Caco-2 (cell line): ENCODE measurements around the gene RNU1-1. TPM values are rescaled to one million over a fixed set of nuclear protein-coding genes. Genes with fewer than 3 reads are reported as not detected.
"Not testable (repeated sequence)": the region's sequence is repeated elsewhere in the genome, so short reads cannot be mapped to it uniquely, and the experiment has no call there.

ENCODE experiments used
- BruUV-seq: library from RNA; stranded (reverse); fragments of 400-500 nt; replicated peaks from 2 replicates; lab custom pipeline; 2021; lab: Mats Ljungman, UMichigan
- CTCF ChIA-PET: fragments of 300-600 bp; sonication (Branson Sonifier 250); formaldehyde crosslinking; loops from one replicate; lab custom pipeline; 2022; ENCODE audit warnings: antibody characterized with exemption; lab: Charles Lee
- POLR2A ChIA-PET: fragments of 300-600 bp; sonication (Branson Sonifier 250); formaldehyde crosslinking; loops from one replicate; lab custom pipeline; 2022; ENCODE audit warnings: antibody characterized with exemption; lab: Charles Lee
- DNase-seq, 2 experiments: peaks; one replicate each; pipeline versions ENCODE4 v3.0.0 to v3.0.0-alpha.2; 2020 to 2022
- H3K27me3 ChIP-seq: replicated peaks from 2 replicates; pipeline ENCODE4 v1.6.0; 2011; ENCODE audit warnings: low read length; ENCODE audit not compliant: control insufficient read depth, insufficient read depth
- H3K36me3 ChIP-seq: 2 replicates; pipeline ENCODE4 v1.5.1; 2011; ENCODE audit warnings: low read length; ENCODE audit not compliant: control insufficient read depth, insufficient read depth
- H3K4me1 ChIP-seq: fragments of 250-450 bp; sonication (Bioruptor Pico); 2 replicates; pipeline ENCODE4 v1.5.1; 2020; ENCODE audit warnings: mild to moderate bottlenecking
- H3K4me3 ChIP-seq: 2 replicates; pipeline ENCODE4 v1.5.1; 2011; ENCODE audit warnings: low read depth, mild to moderate bottlenecking, control low read depth, low read length
- H3K9me3 ChIP-seq: fragments of 250-450 bp; sonication (Bioruptor Pico); 2 replicates; pipeline ENCODE4 v1.5.1; 2020; ENCODE audit warnings: mild to moderate bottlenecking, moderate library complexity
- H3K27ac Mint-ChIP-seq: one replicate; pipeline ENCODE4 v1.8.0; 2022; ENCODE audit warnings: mixed read lengths; ENCODE audit not compliant: unreplicated experiment
- H3K27me3 Mint-ChIP-seq: one replicate; pipeline ENCODE4 v1.8.0; 2022; ENCODE audit warnings: mixed read lengths; ENCODE audit not compliant: insufficient read depth, unreplicated experiment
- H3K36me3 Mint-ChIP-seq: one replicate; pipeline ENCODE4 v1.8.0; 2022; ENCODE audit warnings: mild to moderate bottlenecking, mixed read lengths; ENCODE audit not compliant: insufficient read depth, unreplicated experiment
- H3K4me1 Mint-ChIP-seq: one replicate; pipeline ENCODE4 v1.8.0; 2022; ENCODE audit warnings: low read depth, mixed read lengths; ENCODE audit not compliant: unreplicated experiment
- H3K4me3 Mint-ChIP-seq: one replicate; pipeline ENCODE4 v1.8.0; 2022; ENCODE audit warnings: mild to moderate bottlenecking, moderate library complexity, mixed read lengths; ENCODE audit not compliant: unreplicated experiment
- H3K9me3 Mint-ChIP-seq: one replicate; pipeline ENCODE4 v1.8.0; 2022; ENCODE audit warnings: mixed read lengths; ENCODE audit not compliant: unreplicated experiment
- CTCF ChIP-seq, 2 experiments: fragments of 200-600 bp in 1 of 2; IDR thresholded peaks; 1 replicate in 1 of 2; 2 replicates in 1 of 2; pipeline versions ENCODE4 v1.5.1 to v1.8.0; 2011 to 2022; ENCODE audit warnings: antibody characterized with exemption in 1 of 2, control low read depth in 1 of 2, inconsistent platforms in 1 of 2, low read depth in 1 of 2, low read length in 1 of 2, mild to moderate bottlenecking in 1 of 2, moderate library complexity in 1 of 2; ENCODE audit not compliant: insufficient read depth in 1 of 2, severe bottlenecking in 1 of 2, unreplicated experiment in 1 of 2
- intact Hi-C: fragments of 100-400 bp; cut with micrococcal nuclease; formaldehyde crosslinking; loops from one replicate; pipeline ENCODE4 v1.10.0; 2022; ENCODE audit not compliant: unreplicated experiment
- total RNA-seq: library from RNA; stranded (reverse); gene quantifications from 2 replicates; pipeline ENCODE4 v1.2.3, GENCODE V29; 2022

Gene RNU1-1
- total RNA-seq, 1 experiment from 2014 or later, result 1,622 TPM

- Mint-ChIP-seq H3K27me3 (no peaks in the 10 kb centered on the region), H3K36me3 (no peaks in the 10 kb centered on the region), H3K9me3 (no peaks in the 10 kb centered on the region), H3K4me3 (no peak overlapping the region), H3K4me1 (no peaks in the 10 kb centered on the region), H3K27ac (no peak overlapping the region)
- CTCF ChIA-PET, result no interaction called here
- H3K27me3 ChIP-seq, result no peaks in the 10 kb centered on the region
- H3K4me3 ChIP-seq, result no peak overlapping the region
- BruUV-seq, result no TSS peak
- intact Hi-C loops, result no loop called here
- no peaks in the 10 kb centered on the region for H3K9me3 ChIP-seq
- no peaks in the 10 kb centered on the region for H3K36me3 ChIP-seq
- no peaks in the 10 kb centered on the region for H3K4me1 ChIP-seq
- no peak for TF ChIP-seq CTCF (IDR thresholded peaks at IDR 0.05; ENCODE audit: insufficient read depth in 1 of 2, low read depth in 1 of 2, low read length in 1 of 2, severe bottlenecking in 1 of 2, unreplicated experiment in 1 of 2)
- POLR2A ChIA-PET, result no interaction called here
- DNase-seq, result no peak
These were observed 22.9 kb downstream of the RNU1-1 start for GRCh38 chr1:16491056-16491675.

- H3K9me3 ChIP-seq, CTCF ChIA-PET, H3K9me3 Mint-ChIP-seq, H3K36me3 Mint-ChIP-seq, BruUV-seq, DNase-seq, H3K4me1 ChIP-seq, intact Hi-C loops, H3K4me3 Mint-ChIP-seq, POLR2A ChIA-PET, H3K27me3 Mint-ChIP-seq, H3K27ac Mint-ChIP-seq, H3K36me3 ChIP-seq, H3K4me3 ChIP-seq, H3K4me1 Mint-ChIP-seq, H3K27me3 ChIP-seq: not testable (repeated sequence)
These were observed 24.7 kb downstream of the RNU1-1 start for GRCh38 chr1:16489195-16489880.

GRCh38 chr1:16487011-16487410, 27.1 kb downstream of the RNU1-1 start:
- CTCF ChIA-PET, H3K36me3 ChIP-seq, H3K9me3 ChIP-seq, intact Hi-C loops, H3K27me3 Mint-ChIP-seq, H3K4me1 Mint-ChIP-seq, H3K4me3 Mint-ChIP-seq, POLR2A ChIA-PET, BruUV-seq, H3K4me3 ChIP-seq, H3K9me3 Mint-ChIP-seq, H3K27ac Mint-ChIP-seq, H3K36me3 Mint-ChIP-seq, H3K4me1 ChIP-seq, DNase-seq, H3K27me3 ChIP-seq: not testable (repeated sequence)

- POLR2A ChIA-PET, H3K9me3 Mint-ChIP-seq, H3K36me3 Mint-ChIP-seq, CTCF ChIA-PET, H3K36me3 ChIP-seq, H3K27me3 Mint-ChIP-seq, H3K4me3 ChIP-seq, intact Hi-C loops, H3K9me3 ChIP-seq, H3K4me1 ChIP-seq, BruUV-seq, H3K27me3 ChIP-seq, DNase-seq, H3K27ac Mint-ChIP-seq, H3K4me1 Mint-ChIP-seq, H3K4me3 Mint-ChIP-seq: not testable (repeated sequence)
These were observed 27.8 kb downstream of the RNU1-1 start for GRCh38 chr1:16486316-16486715.
